ENCODE results near the gene GSAP. TPM values are rescaled to one million over a fixed set of nuclear protein-coding genes. Genes with fewer than 3 reads are reported as not detected.

GSAP gene
- total RNA-seq, 1 donor from 2014 or later = 7.3 TPM

DNA sequence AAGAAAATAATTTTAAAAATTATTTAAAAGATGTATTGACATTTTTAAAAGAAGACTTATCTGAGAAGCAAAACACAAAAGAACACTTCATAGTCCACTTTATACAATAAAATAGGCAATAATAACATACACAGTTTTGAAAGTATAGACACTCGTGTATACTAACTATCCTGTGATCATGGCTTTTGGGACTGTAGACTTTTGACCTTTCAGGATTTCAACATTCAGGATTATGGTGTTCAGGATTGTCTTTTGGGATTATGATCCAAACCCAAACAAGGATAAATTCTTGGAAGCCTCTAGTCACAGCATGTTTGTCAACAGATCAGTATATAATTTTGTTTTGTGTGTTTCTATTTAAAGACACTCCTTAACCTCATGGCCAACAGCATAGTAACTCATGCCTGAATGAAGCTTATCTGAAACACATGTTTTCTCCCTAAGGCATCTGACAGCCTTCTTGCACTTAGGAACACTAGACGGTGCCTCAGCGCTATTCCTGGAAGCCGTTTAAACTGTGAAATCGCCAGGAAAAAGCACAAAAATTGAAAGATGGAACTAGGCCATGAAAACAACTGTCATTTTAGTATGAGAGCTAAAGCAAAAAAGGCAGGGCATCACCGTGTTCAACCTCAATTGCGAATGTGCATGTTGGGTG, 29.9 kb downstream of the GSAP start:
- intact Hi-C loops (cut with DNase I) = no loop called here
- ATAC-seq (no peak), DNase-seq (ENCODE audit: missing footprints) (no peak)

DNA sequence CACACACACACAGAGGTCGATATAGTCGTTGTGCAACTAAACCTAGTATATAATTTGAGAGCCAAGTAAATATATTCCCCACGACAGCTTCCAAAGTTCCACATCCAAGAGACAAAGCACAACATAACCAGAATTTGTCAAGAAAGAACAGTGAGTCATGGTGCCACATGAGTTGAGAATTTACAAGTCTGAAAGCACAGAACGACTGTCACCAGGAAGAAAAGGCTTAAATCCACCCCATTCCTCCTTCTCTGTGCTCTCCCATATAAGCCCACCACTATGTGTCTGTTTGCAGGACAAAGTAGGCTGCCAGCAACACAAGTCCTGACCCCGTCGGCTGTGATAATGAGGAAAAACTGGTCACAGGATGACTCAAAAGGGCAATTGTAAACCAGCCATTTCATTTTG, 32.8 kb downstream of the GSAP start:
- intact Hi-C loops (cut with DNase I) = no loop called here

GRCh38 chr7:77382532-77382931, 33.6 kb downstream of the GSAP start:
- DNase-seq (ENCODE audit: missing footprints) (no peak), ATAC-seq (no peak)
- intact Hi-C loops (cut with DNase I) = no loop called here

More for the DNA sequence above, 32.8 kb downstream of the GSAP start:
- DNase-seq (ENCODE audit: missing footprints) (no peak), ATAC-seq (no peak)

- ATAC-seq (no peak), DNase-seq (ENCODE audit: missing footprints) (no peak)
- intact Hi-C loops (cut with DNase I) = no loop called here
Observed at GRCh38 chr7:77378584-77378983, 37.6 kb downstream of the GSAP start.

- intact Hi-C loops (cut with DNase I) = no loop called here
- no peak for DNase-seq (ENCODE audit: missing footprints)
Observed at GRCh38 chr7:77370606-77371005, 45.5 kb downstream of the GSAP start.

DNA sequence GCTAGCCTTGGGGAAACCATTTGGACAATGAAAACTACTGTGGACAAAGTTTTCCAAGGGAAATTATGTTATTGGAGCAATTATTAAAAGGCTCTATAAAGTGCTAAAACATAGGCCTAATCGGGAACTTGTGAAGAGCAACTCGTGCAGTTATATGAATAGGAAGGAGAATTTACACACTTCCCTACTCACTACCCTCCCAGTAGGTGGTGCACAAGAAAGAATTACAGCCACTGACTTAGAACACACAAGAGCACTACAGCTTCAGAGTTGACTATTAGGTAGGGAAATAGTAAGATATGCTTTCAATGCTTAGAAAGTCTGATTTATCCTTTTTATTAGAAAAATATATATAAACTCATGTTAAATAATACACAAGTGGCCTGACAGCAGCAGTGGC, 47.2 kb downstream of the GSAP start:
- no peak for DNase-seq (ENCODE audit: missing footprints)
- no peak for ATAC-seq
- intact Hi-C loops (cut with DNase I) = no loop called here

More at GRCh38 chr7:77370606-77371005, 45.5 kb downstream of the GSAP start:
- no peak for ATAC-seq

GRCh38 chr7:77367976-77368375, 48.2 kb downstream of the GSAP start:
- DNase-seq (ENCODE audit: missing footprints) (no peak), ATAC-seq (no peak)
- intact Hi-C loops (cut with DNase I) = no loop called here

DNA sequence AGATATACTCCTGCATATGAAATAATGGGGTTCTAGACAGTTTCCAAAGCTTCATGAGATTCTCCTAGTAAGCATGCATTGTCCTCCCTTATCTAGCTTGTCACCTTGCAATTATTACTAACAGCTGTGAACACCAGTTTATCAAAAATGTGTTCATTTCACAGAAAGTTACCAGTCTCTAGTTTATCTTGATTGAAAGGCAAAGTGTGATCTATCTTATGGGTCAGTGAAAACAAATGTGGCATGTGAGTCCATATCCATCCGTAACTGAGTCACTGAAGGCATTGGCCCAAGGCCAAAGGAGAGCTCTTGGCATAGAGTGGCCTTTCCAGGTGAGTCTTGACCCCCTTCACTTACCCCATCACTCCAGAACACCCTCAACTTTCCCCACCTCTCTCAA, 53.2 kb downstream of the GSAP start:
- ATAC-seq = no peak
- intact Hi-C loops (cut with DNase I) = no loop called here
- DNase-seq (ENCODE audit: missing footprints) = no peak

- intact Hi-C loops (cut with DNase I) = no loop called here
- no peak for ATAC-seq
- no peak for DNase-seq (ENCODE audit: missing footprints)
Observed at GRCh38 chr7:77360969-77361368, 55.2 kb downstream of the GSAP start.

- intact Hi-C loops (cut with DNase I) = no loop called here
- no peak for DNase-seq (ENCODE audit: missing footprints)
- ATAC-seq = no peak
Observed at GRCh38 chr7:77360104-77360503, 56.0 kb downstream of the GSAP start.

GRCh38 chr7:77359599-77359998, 56.5 kb downstream of the GSAP start:
- intact Hi-C loops (cut with DNase I) = no loop called here
- DNase-seq (ENCODE audit: missing footprints) (no peak), ATAC-seq (no peak)

GRCh38 chr7:77354914-77355313, 61.2 kb downstream of the GSAP start:
- DNase-seq (ENCODE audit: missing footprints) (no peak), ATAC-seq (no peak)
- intact Hi-C loops (cut with DNase I) = no loop called here

DNA sequence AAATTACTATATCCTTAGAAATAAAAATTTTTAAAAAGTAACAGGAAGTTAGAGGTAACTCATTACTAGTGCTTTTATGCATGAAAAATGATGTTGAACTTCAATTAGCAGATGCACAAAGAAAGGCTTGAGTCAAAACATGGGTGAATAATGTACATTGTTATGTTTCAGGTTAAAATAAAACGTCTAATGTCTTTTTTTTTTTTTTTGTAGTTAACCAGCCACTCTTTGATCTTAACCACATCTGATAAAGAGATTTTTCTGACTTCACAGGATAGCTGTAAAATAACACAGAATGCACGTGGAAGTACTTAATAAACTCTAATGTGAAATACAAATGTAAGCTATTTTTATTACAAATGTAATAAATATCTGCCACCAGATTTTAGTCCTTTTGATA, 61.7 kb downstream of the GSAP start:
- intact Hi-C loops (cut with DNase I) = no loop called here
- ATAC-seq (no peak), DNase-seq (ENCODE audit: missing footprints) (no peak)

- DNase-seq (ENCODE audit: missing footprints) (no peak), ATAC-seq (no peak)
- intact Hi-C loops (cut with DNase I) = no loop called here
Observed at GRCh38 chr7:77353911-77354310, 62.2 kb downstream of the GSAP start.

DNA sequence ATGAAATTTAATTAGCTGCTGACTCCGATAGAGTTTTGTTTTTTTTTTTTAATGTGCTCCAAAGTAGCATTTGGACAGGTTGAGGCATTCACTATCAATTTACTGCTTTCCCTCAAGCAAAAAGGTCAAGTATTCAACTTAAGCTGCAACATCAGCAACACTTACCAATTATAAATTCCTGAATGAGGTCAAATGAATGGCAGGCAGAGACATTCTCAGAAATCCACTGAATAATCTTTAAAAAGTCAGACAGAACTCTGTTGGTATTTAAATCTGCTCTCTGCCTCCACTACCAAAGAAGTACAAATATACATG, 62.8 kb downstream of the GSAP start:
- ATAC-seq = no peak
- intact Hi-C loops (cut with DNase I) = no loop called here
- DNase-seq (ENCODE audit: missing footprints) = no peak

- ATAC-seq (no peak), DNase-seq (ENCODE audit: missing footprints) (no peak)
- intact Hi-C loops (cut with DNase I) = no loop called here
Observed at GRCh38 chr7:77352665-77353406, 63.3 kb downstream of the GSAP start.

GRCh38 chr7:77351539-77352004, 64.6 kb downstream of the GSAP start:
- ATAC-seq = peak; percentile 54
- no peak for DNase-seq (ENCODE audit: missing footprints)
- intact Hi-C loops (cut with DNase I) = no loop called here

DNA sequence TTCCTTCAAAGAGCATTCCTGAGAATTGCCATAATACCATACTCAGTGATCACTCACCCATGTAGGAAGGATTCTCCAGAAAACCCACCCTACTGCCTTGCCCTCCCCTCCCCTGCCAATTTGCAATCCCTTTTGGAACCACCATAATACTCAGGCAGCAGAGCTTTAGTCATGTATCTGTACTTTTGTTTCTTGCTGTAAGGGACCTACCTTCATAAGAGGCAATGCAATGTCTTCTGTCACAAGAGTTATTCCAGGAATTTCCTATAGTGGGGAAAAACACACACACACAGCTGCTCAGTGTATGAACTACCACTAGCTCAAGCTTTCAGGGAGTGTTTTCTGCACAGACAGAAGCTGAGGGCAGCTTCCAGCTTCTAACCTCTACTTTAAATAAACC, 67.0 kb downstream of the GSAP start:
- intact Hi-C loops (cut with DNase I) = loop anchor here (5.0 kb wide), 1 partner anchor 203 kb away; no protein-coding TSS in a partner anchor
- ATAC-seq = no peak

DNA sequence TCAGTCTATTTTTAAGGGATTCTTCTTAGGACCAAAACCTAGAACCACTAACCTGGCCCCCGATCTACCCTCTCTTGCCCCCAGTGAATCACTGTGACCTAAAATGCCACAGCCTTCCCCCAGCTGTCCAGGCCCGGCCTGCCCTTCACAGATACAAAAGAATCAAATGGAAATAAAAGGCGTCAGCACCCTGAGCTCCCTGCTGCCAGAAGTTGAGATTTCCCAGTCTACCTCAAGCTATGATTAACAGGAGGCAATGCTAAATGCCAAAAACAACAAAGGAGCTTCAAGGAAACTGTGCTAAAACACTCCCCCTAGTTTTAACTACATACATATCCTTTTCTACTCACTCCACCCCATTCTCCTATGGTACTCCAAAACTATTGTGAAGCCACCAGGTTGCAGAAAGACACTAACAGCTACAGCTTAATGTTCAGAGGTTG, 67.8 kb downstream of the GSAP start:
- peak; percentile 68 for DNase-seq (ENCODE audit: missing footprints)
- peak; percentile 68 for ATAC-seq
- intact Hi-C loops (cut with DNase I) = loop anchor here (5.0 kb wide), 1 partner anchor 204 kb away; no protein-coding TSS in a partner anchor

More for the DNA sequence above, 67.0 kb downstream of the GSAP start:
- DNase-seq (ENCODE audit: missing footprints) = no peak

- intact Hi-C loops (cut with DNase I) = loop anchor here (5.0 kb wide), 1 partner anchor 206 kb away; no protein-coding TSS in a partner anchor
- DNase-seq (ENCODE audit: missing footprints) = no peak
- no peak for ATAC-seq
Observed at GRCh38 chr7:77346441-77346840, 69.7 kb downstream of the GSAP start.

All from Right ventricle myocardium inferior (tissue), 1 donor.